Measurements from ENCODE around the gene PSMB1.
A peak's percentile ranks its signal among the peaks of the same experiment; 100 is the strongest.
"Not testable (repeated sequence)": the region's sequence is repeated elsewhere in the genome, so short reads cannot be mapped to it uniquely, and the experiment has no call there.

Gene PSMB1

DNA sequence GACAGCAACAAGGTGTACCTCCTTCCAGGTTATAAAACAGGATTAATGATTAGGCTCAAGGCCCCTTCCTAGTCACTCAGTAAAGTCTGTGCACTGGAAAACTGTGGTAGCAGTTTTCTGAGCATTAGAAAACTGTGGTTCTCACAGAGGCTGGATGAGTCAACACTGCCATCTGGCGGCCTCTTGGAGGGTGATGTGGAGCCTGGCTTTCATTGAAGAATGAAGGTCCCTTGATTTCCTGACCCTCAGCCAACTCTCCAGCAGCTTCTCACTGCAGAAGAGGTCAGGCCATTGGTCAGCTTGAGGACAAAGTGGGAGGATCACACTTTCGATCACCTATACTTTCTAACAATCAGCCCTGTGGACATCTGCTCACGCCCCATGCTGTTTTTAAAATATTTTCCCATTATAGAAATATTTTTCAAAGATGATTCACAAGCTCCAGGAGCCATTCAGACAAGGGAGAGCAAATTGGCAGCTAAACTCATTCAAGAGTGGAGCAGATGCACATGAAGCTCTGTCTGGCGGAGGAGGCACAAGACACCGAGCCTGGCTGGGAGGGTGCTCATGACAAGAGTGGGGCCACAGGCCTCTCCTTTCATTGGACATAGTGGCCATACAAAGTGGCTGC lies 23.2 kb downstream of the PSMB1 start:
- Histone ChIP-seq H3K79me2 (ENCODE audit: low read length) (no peaks in the 10 kb centered on the region), H3K4me2 (ENCODE audit: low read depth, low read length) (no peak overlapping the region)

DNA sequence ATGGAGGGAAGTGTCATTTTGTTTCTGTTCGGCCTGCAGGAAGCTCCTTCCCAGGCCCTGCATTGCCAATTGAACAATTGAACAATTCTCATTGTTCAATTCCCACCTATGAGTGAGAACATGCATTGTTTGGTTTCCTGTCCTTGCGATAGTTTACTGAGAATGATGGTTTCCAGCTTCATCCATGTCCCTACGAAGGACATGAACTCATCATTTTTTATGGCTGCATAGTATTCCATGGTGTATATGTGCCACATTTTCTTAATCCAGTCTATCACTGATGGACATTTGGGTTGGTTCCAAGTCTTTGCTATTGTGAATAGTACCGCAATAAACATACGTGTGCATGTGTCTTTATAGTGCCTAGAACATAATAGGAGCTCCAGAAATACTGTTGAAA lies 25.1 kb downstream of the PSMB1 start:
- not testable (repeated sequence) for H2AFZ ChIP-seq (ENCODE audit: low read length); H3F3A ChIP-seq (ENCODE audit: insufficient read depth, low read length); H3K4me2 ChIP-seq (ENCODE audit: low read depth, low read length); H3K27ac ChIP-seq (ENCODE audit: low read length); H3K9ac ChIP-seq (ENCODE audit: low read length); H3K27me3 ChIP-seq (replicated peaks; ENCODE audit: insufficient read depth, low read length); H3K4me1 ChIP-seq (ENCODE audit: low read length); H3K79me2 ChIP-seq (ENCODE audit: low read length); H3K4me3 ChIP-seq (ENCODE audit: low read length); H3K9me3 ChIP-seq (replicated peaks; ENCODE audit: insufficient read depth, low read length); H3K9me2 ChIP-seq (replicated peaks; ENCODE audit: insufficient read depth, low read length); H3K36me3 ChIP-seq (replicated peaks; ENCODE audit: insufficient read depth, low read length); DNase-seq; H4K20me1 ChIP-seq (ENCODE audit: insufficient read depth, low read length)

More for the DNA sequence above, 23.2 kb downstream of the PSMB1 start:
- no peaks in the 10 kb centered on the region for H3K4me1 ChIP-seq (ENCODE audit: low read length)
- no peak overlapping the region for H3K4me3 ChIP-seq (ENCODE audit: low read length)
- no peaks in the 10 kb centered on the region for H3F3A ChIP-seq (ENCODE audit: insufficient read depth, low read length)
- TF ChIP-seq EZH2phosphoT487 (IDR thresholded peaks at IDR 0.05; ENCODE audit: low read length) (no peak), EZH2 (optimal IDR thresholded peaks at IDR 0.05; ENCODE audit: low read depth, low read length) (no peak)
- TF ChIP-seq, protein P1, sequence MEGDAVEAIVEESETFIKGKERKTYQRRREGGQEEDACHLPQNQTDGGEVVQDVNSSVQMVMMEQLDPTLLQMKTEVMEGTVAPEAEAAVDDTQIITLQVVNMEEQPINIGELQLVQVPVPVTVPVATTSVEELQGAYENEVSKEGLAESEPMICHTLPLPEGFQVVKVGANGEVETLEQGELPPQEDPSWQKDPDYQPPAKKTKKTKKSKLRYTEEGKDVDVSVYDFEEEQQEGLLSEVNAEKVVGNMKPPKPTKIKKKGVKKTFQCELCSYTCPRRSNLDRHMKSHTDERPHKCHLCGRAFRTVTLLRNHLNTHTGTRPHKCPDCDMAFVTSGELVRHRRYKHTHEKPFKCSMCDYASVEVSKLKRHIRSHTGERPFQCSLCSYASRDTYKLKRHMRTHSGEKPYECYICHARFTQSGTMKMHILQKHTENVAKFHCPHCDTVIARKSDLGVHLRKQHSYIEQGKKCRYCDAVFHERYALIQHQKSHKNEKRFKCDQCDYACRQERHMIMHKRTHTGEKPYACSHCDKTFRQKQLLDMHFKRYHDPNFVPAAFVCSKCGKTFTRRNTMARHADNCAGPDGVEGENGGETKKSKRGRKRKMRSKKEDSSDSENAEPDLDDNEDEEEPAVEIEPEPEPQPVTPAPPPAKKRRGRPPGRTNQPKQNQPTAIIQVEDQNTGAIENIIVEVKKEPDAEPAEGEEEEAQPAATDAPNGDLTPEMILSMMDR (IDR thresholded peaks at IDR 0.05; ENCODE audit: low read length) = peak; percentile 62
- no peak overlapping the region for H3K9ac ChIP-seq (ENCODE audit: low read length)
- H4K20me1 ChIP-seq (ENCODE audit: insufficient read depth, low read length) = no peaks in the 10 kb centered on the region
- no peaks in the 10 kb centered on the region for H3K9me3 ChIP-seq (replicated peaks; ENCODE audit: insufficient read depth, low read length)
- H3K27ac ChIP-seq (ENCODE audit: low read length) = no peak overlapping the region
- no peaks in the 10 kb centered on the region; the same call in 1 of the 2 replicates for H3K36me3 ChIP-seq (replicated peaks; ENCODE audit: insufficient read depth, low read length)
- no peak overlapping the region for H2AFZ ChIP-seq (ENCODE audit: low read length)
- H3K9me2 ChIP-seq (replicated peaks; ENCODE audit: insufficient read depth, low read length) = no peaks in the 10 kb centered on the region
- no peaks in the 10 kb centered on the region for H3K27me3 ChIP-seq (replicated peaks; ENCODE audit: insufficient read depth, low read length)
- DNase-seq = peak; percentile 36

DNA sequence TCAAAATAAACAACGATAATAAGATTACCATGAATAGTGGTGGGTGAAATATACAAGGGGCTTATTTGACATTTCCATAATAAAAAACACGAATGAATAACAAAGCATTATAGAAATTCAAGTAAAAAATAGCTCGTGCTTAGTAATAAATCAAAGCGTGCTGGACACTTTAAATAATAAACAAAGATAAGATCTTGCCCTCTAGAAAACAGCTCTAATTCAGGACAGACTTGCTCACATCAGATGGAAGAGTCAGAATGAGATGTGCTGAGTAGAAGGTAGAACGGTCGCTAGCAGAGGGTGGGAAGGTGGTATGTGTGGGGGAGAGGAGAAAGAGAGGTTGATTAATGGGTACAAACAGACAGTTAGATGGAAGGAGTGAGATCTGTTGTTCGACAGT lies 27.3 kb downstream of the PSMB1 start:
- no peaks in the 10 kb centered on the region for H3K4me1 ChIP-seq (ENCODE audit: low read length)
- TF ChIP-seq, protein P1 (IDR thresholded peaks at IDR 0.05; ENCODE audit: low read length) = no peak
- TF ChIP-seq EZH2 (optimal IDR thresholded peaks at IDR 0.05; ENCODE audit: low read depth, low read length) = no peak
- TF ChIP-seq EZH2phosphoT487 (IDR thresholded peaks at IDR 0.05; ENCODE audit: low read length) = no peak
- H3K9me3 ChIP-seq (replicated peaks; ENCODE audit: insufficient read depth, low read length) = no peaks in the 10 kb centered on the region
- H3F3A ChIP-seq (ENCODE audit: insufficient read depth, low read length) = no peaks in the 10 kb centered on the region
- H3K36me3 ChIP-seq (replicated peaks; ENCODE audit: insufficient read depth, low read length) = no peaks in the 10 kb centered on the region
- DNase-seq = no peak
- no peak overlapping the region for H2AFZ ChIP-seq (ENCODE audit: low read length)
- H3K9me2 ChIP-seq (replicated peaks; ENCODE audit: insufficient read depth, low read length) = no peaks in the 10 kb centered on the region
- H3K4me3 ChIP-seq (ENCODE audit: low read length) = no peak overlapping the region
- H3K79me2 ChIP-seq (ENCODE audit: low read length) = no peaks in the 10 kb centered on the region
- no peaks in the 10 kb centered on the region for H3K27me3 ChIP-seq (replicated peaks; ENCODE audit: insufficient read depth, low read length)
- no peak overlapping the region for H3K4me2 ChIP-seq (ENCODE audit: low read depth, low read length)
- no peak overlapping the region for H3K27ac ChIP-seq (ENCODE audit: low read length)
- no peaks in the 10 kb centered on the region for H4K20me1 ChIP-seq (ENCODE audit: insufficient read depth, low read length)
- no peak overlapping the region for H3K9ac ChIP-seq (ENCODE audit: low read length)

DNA sequence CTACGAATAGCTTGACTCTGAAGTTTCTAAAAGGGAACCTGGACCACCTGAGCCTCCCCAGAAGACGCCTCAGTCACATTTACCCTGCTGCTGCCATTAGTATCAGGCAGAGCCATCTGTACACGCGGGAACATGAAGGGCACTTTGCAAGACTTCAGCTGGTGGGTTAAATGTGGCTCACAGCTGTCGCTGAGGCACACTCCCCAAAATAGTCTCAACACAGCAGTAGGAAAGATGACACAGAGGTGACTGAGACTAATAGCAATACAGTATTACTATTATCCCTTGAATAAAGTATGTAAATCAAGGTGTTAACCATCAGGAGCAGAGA lies 29.0 kb downstream of the PSMB1 start:
- TF ChIP-seq, protein P1 (IDR thresholded peaks at IDR 0.05; ENCODE audit: low read length) = no peak
- TF ChIP-seq EZH2phosphoT487 (IDR thresholded peaks at IDR 0.05; ENCODE audit: low read length) = no peak
- no peak for TF ChIP-seq EZH2 (optimal IDR thresholded peaks at IDR 0.05; ENCODE audit: low read depth, low read length)
- no peak overlapping the region for H3K4me3 ChIP-seq (ENCODE audit: low read length)
- H3K9ac ChIP-seq (ENCODE audit: low read length) = no peak overlapping the region
- no peaks in the 10 kb centered on the region for H3K4me1 ChIP-seq (ENCODE audit: low read length)
- H3K36me3 ChIP-seq (replicated peaks; ENCODE audit: insufficient read depth, low read length) = no peaks in the 10 kb centered on the region
- no peaks in the 10 kb centered on the region for H3K9me2 ChIP-seq (replicated peaks; ENCODE audit: insufficient read depth, low read length)
- no peaks in the 10 kb centered on the region for H4K20me1 ChIP-seq (ENCODE audit: insufficient read depth, low read length)
- DNase-seq = no peak
- no peak overlapping the region for H2AFZ ChIP-seq (ENCODE audit: low read length)
- H3K27ac ChIP-seq (ENCODE audit: low read length) = no peak overlapping the region
- no peak overlapping the region for H3K4me2 ChIP-seq (ENCODE audit: low read depth, low read length)
- H3K27me3 ChIP-seq (replicated peaks; ENCODE audit: insufficient read depth, low read length) = no peaks in the 10 kb centered on the region
- H3F3A ChIP-seq (ENCODE audit: insufficient read depth, low read length) = no peaks in the 10 kb centered on the region
- H3K9me3 ChIP-seq (replicated peaks; ENCODE audit: insufficient read depth, low read length) = no peaks in the 10 kb centered on the region
- no peaks in the 10 kb centered on the region for H3K79me2 ChIP-seq (ENCODE audit: low read length)
